ENCODE results near the gene MAD2L2. TPM values are rescaled to one million over a fixed set of nuclear protein-coding genes. Genes with fewer than 3 reads are reported as not detected.

The MAD2L2 gene
- 76.9 and 81.8 TPM in 2 replicates for total RNA-seq

DNA sequence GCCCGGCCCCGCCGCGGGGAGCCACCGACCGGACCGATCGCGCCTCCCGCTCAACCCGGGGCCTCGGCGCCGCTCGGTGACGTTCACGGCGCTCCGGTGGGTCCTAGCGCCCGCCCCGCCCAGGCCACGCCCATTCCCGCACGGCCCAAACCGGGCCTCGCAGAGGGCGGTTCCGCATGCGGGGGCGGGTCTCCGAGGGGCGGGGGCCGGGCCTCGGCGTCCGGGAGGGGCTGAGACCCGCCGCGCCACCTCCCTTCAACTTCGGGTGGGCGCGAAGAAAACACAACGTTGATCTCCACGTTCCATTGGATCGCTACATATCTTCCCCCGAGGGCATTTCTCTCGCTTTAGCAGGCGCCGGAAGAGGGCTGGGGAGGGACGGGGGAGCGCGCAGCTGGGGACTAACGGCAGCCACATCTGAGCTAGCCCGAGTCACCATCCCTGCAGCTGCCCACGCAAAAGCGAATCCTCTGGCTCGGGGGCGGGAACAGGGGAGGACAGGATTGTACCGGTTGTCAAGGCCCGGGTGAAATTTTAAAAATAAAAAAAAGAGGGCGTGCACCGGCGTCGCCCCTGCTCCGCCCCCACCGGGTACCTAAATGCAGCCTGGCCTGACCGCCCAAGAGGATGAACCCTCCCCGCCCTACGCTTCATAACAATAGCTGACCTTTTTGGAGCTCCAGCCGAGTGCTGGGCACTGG is at the start of gene MAD2L2:
MAD2L2 (minus strand) TSS at position 78 of the 701 bp plus-strand sequence. CDS start 547 bp downstream, outside the sequence.
- intact Hi-C loops (cut with micrococcal nuclease), result loop anchor here (1.0 to 2.0 kb wide), 7 partner anchors 17 to 408 kb away; partner anchors contain the start of genes AGTRAP, FBXO2, FBXO44 and FBXO6
- Mint-ChIP-seq H3K27ac (peak within 1 kb of the TSS; percentile 91), H3K36me3 (ENCODE audit: low read depth) (no peaks in the 10 kb centered on the region), H3K9me3 (no peaks in the 10 kb centered on the region), H3K4me3 (peak within 1 kb of the TSS; percentile 87), H3K4me1 (ENCODE audit: low read depth) (peaks cover 18% of the 10 kb centered on the region), H3K27me3 (ENCODE audit: insufficient read depth) (peaks cover 13% of the 10 kb centered on the region)
- peak; percentile 90 for DNase-seq (ENCODE audit: low spot score)

DNA sequence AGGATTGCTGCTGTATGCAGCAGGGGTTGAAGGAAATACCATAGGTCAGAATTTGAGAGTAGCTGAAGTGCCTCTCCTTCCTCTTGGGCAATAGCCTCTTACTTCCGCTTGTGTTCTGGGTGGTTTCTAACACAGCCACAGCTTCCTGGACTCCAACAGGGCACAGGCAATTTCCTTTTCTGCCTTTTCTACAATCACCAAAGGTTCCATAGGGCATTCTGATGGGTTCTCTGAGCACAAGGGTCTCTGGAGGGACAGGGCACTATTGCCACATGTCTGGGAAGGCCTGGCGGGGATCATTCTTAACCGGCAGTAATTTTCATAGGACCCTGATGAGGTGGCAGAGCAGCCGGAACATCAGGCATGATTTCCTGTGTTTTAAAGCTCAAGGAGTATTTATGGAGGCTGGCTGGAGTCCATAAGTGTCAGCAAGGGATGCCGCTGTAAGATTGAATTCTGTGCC is 49.5 kb upstream of the MAD2L2 start:
- Mint-ChIP-seq H3K4me3 (peak overlapping the region; percentile 59), H3K9me3 (no peaks in the 10 kb centered on the region), H3K27me3 (ENCODE audit: insufficient read depth) (no peaks in the 10 kb centered on the region), H3K4me1 (ENCODE audit: low read depth) (peaks cover 39% of the 10 kb centered on the region), H3K36me3 (ENCODE audit: low read depth) (no peaks in the 10 kb centered on the region), H3K27ac (peak overlapping the region; percentile 57)
- peak; percentile 52 for DNase-seq (ENCODE audit: low spot score)
- intact Hi-C loops (cut with micrococcal nuclease), result loop anchor here (10.0 kb wide), 1 partner anchor 666 kb away; the partner anchor contains the start of gene SRM

DNA sequence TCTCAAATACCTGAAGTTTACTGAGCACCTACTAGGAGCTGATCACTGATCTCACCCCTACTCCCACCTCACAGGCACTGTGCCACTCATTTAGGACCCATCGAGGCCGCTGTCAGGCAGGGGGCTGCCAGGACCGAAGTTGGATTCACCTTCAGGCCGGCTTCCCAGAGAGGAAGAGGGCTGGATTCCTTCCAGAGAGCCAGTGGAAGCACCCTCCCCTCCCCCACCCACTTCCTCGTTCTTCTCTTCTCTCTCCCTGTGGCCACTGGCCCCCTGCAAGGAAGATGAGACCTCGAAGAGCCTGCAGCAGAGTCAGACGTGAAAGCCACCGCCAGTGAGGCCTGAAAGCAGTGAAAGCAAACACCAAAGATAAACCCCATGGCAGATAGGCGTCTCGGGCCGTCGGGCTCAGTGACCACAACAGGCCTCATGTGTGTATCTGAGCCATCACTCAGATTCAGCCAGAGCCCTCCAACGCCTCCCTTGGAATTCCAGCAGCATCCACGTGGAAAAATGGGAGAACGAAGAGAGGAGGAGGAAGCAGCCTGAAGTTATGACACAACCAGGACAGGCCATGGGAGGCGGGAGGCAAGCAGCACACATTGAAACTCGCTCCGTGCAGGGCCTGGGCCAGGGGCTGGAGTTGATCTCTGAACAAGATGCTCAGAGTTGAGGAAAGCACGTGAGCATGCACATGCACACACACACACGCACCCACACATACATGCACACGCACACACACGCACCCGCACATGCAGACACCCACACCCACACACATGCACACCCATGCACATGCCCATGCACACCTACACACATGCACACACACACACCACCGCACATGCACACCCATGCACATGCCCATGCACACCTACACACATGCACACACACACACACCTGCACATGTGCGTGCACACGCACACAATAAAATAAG is 48.8 kb upstream of the MAD2L2 start:
- intact Hi-C loops (cut with micrococcal nuclease), result loop anchor here (10.0 kb wide), 2 partner anchors 255 to 665 kb away; partner anchors contain the start of genes DISP3 and SRM

DNA sequence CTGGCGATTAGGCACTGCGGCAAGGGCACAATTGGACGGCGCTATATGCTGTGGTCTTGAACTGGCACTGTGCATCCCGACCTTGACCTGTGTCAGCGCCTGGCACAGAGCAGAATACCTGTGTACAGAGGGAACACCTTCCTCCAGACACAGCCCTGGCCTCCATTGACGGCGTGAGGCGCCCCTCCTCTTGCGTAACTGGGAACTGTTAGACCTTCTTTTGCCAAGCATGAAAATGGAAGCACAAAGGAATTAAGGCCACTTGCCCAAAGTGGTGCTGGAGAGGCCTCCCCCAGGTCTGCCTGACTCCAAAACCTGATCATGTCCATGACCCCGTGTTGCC is 48.2 kb upstream of the MAD2L2 start:
- no peak overlapping the region for H3K27ac Mint-ChIP-seq

More for the DNA sequence above, 48.8 kb upstream of the MAD2L2 start:
- Mint-ChIP-seq H3K9me3 (no peaks in the 10 kb centered on the region), H3K27ac (peak overlapping the region; percentile 57), H3K36me3 (ENCODE audit: low read depth) (no peaks in the 10 kb centered on the region), H3K27me3 (ENCODE audit: insufficient read depth) (no peaks in the 10 kb centered on the region), H3K4me1 (ENCODE audit: low read depth) (peaks cover 40% of the 10 kb centered on the region), H3K4me3 (peak overlapping the region; percentile 59)
- DNase-seq (ENCODE audit: low spot score), result no peak

DNA sequence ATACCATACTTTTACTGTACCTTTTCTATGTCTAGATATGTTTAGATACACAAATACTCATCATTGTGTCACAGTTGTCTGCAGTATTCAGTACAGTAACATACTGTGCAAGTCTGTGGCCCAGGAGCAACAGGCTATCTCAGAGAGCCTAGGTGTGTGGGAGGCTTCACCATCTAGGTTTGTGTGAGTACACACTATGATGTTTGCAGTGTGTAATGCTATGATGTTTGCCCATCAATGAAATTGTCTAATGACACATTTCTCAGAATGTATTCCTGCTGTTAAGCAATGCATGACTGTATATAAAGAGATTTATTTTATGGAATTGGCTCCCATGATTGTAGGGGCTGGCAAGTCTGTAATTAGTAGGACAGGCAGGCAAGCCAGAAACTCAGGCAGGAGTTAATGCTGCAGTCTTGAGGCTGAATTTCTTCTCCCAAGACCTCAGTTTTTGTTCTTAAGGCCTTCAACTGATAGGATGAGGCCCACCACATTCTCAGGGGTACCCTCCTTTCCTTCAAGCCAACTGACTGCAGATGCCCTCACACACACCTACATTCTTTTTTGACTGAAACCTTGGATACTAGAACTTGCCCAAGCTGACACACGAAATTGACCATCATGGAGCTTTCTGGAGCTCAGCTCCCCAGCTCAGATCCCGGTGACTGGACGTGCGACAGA is 47.3 kb upstream of the MAD2L2 start:
- intact Hi-C loops (cut with micrococcal nuclease), result loop anchor here (10.0 kb wide), 1 partner anchor 253 kb away; the partner anchor contains the start of gene DISP3
- H3K4me1 Mint-ChIP-seq (ENCODE audit: low read depth), result peaks cover 36% of the 10 kb centered on the region

More for the DNA sequence above, 48.2 kb upstream of the MAD2L2 start:
- H3K4me1 Mint-ChIP-seq (ENCODE audit: low read depth), result peaks cover 40% of the 10 kb centered on the region
- intact Hi-C loops (cut with micrococcal nuclease), result loop anchor here (10.0 kb wide), 1 partner anchor 254 kb away; the partner anchor contains the start of gene DISP3
- no peaks in the 10 kb centered on the region for H3K27me3 Mint-ChIP-seq (ENCODE audit: insufficient read depth)
- H3K36me3 Mint-ChIP-seq (ENCODE audit: low read depth), result no peaks in the 10 kb centered on the region
- H3K4me3 Mint-ChIP-seq, result no peak overlapping the region
- DNase-seq (ENCODE audit: low spot score), result no peak
- H3K9me3 Mint-ChIP-seq, result no peaks in the 10 kb centered on the region

DNA sequence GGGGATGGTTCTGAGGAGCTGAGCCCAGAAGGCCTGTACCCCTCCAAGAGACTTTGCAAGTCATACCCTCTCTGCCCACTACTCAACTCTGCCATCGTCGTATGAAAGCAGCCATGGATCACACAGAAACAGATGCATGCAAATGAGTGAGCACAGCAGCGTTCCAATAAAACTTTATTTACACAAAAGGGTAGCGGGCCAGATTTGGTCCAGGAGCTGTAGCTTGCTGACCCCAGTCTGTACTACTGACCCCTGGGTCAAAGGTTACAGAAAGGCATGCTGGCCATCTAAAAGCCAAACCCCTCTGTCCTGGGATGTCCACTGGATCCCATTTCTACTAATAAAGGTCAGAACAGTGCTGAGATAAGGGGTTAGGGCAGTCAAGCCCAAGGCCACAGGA is 46.2 kb upstream of the MAD2L2 start:
- H3K27me3 Mint-ChIP-seq (ENCODE audit: insufficient read depth), result peaks cover 3% of the 10 kb centered on the region
- no peaks in the 10 kb centered on the region for H3K9me3 Mint-ChIP-seq
- no peak overlapping the region for H3K27ac Mint-ChIP-seq
- intact Hi-C loops (cut with micrococcal nuclease), result loop anchor here (10.0 kb wide), 1 partner anchor 252 kb away; the partner anchor contains the start of gene DISP3
- no peaks in the 10 kb centered on the region for H3K36me3 Mint-ChIP-seq (ENCODE audit: low read depth)
- no peak for DNase-seq (ENCODE audit: low spot score)
- H3K4me3 Mint-ChIP-seq, result no peak overlapping the region
- peaks cover 32% of the 10 kb centered on the region for H3K4me1 Mint-ChIP-seq (ENCODE audit: low read depth)

More for the DNA sequence above, 47.3 kb upstream of the MAD2L2 start:
- DNase-seq (ENCODE audit: low spot score), result no peak
- Mint-ChIP-seq H3K36me3 (ENCODE audit: low read depth) (no peaks in the 10 kb centered on the region), H3K27me3 (ENCODE audit: insufficient read depth) (peaks cover 3% of the 10 kb centered on the region), H3K9me3 (no peaks in the 10 kb centered on the region), H3K27ac (no peak overlapping the region), H3K4me3 (no peak overlapping the region)

DNA sequence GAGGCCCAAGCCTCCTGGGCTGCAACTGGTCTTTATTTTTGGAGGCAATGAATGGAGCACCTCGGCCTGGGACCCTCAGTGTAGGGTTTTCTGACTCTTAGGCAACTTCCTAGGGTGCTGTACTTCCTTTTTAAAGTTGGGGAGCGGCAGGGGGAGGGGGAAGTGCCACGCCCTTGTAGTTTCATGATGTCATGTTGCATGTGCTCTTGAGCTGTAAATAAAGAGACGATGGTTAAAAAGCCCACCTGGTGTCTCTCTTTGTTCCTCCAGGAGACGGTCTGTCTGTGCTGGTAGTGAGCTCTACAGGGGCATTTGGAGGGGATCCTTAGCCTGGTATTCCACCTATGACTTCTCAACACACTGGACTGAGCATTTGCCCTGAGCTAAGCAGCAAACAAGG is 44.7 kb upstream of the MAD2L2 start:
- DNase-seq (ENCODE audit: low spot score), result no peak
- intact Hi-C loops (cut with micrococcal nuclease), result loop anchor here (10.0 kb wide), 1 partner anchor 251 kb away; the partner anchor contains the start of gene DISP3
- peaks cover 21% of the 10 kb centered on the region for H3K4me1 Mint-ChIP-seq (ENCODE audit: low read depth)
- no peaks in the 10 kb centered on the region for H3K9me3 Mint-ChIP-seq
- no peaks in the 10 kb centered on the region for H3K36me3 Mint-ChIP-seq (ENCODE audit: low read depth)
- no peak overlapping the region for H3K27ac Mint-ChIP-seq
- H3K27me3 Mint-ChIP-seq (ENCODE audit: insufficient read depth), result peaks cover 3% of the 10 kb centered on the region
- H3K4me3 Mint-ChIP-seq, result no peak overlapping the region

DNA sequence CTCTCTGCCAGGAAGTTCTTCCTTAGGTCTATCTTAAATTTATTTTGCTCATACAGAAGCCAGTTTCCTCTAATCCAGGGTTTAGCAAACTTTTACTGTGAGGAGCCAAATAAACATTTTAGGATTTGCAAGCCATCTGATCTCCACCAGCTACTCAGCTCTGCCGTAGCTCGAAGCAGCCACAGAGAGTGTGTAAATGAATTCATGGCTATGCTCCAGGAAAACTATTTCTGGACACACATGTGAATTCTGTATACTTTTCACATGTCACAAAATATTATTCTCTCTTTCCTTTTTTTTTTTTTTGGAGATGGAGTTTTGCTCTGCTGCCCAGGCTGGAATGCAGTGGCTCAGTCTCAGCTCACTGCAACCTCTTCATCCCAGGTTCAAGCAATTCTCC is 41.6 kb upstream of the MAD2L2 start:
- Mint-ChIP-seq H3K9me3 (no peaks in the 10 kb centered on the region), H3K4me3 (no peak overlapping the region), H3K27ac (no peak overlapping the region), H3K36me3 (ENCODE audit: low read depth) (no peaks in the 10 kb centered on the region), H3K27me3 (ENCODE audit: insufficient read depth) (peaks cover 3% of the 10 kb centered on the region), H3K4me1 (ENCODE audit: low read depth) (peaks cover 24% of the 10 kb centered on the region)
- intact Hi-C loops (cut with micrococcal nuclease), result loop anchor here (10.0 kb wide), 1 partner anchor 248 kb away; the partner anchor contains the start of gene DISP3
- DNase-seq (ENCODE audit: low spot score), result no peak

DNA sequence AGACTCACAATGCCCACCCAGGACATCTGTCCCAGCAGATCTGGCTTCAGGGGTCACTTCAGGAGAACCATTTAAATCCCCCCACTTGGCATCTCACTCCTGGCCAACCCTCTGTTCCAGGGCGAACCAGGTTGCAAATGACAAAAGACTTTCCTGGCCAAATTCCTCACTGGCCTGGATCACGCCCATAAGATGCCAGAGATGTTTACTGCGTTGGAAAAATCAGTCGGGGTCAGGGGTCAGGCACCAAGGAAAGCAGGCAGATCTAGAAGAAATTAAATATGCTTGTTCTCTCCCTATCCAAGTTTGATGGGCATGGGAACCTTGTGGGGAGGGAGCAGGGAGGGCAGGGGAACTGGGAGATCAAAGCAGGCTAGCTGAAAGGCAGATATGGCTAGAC is 40.4 kb upstream of the MAD2L2 start:
- Mint-ChIP-seq H3K9me3 (no peaks in the 10 kb centered on the region), H3K4me1 (ENCODE audit: low read depth) (peaks cover 24% of the 10 kb centered on the region), H3K27ac (no peak overlapping the region), H3K27me3 (ENCODE audit: insufficient read depth) (peaks cover 6% of the 10 kb centered on the region), H3K4me3 (no peak overlapping the region), H3K36me3 (ENCODE audit: low read depth) (no peaks in the 10 kb centered on the region)
- intact Hi-C loops (cut with micrococcal nuclease), result loop anchor here (10.0 kb wide), 1 partner anchor 247 kb away; the partner anchor contains the start of gene DISP3
- DNase-seq (ENCODE audit: low spot score), result no peak

DNA sequence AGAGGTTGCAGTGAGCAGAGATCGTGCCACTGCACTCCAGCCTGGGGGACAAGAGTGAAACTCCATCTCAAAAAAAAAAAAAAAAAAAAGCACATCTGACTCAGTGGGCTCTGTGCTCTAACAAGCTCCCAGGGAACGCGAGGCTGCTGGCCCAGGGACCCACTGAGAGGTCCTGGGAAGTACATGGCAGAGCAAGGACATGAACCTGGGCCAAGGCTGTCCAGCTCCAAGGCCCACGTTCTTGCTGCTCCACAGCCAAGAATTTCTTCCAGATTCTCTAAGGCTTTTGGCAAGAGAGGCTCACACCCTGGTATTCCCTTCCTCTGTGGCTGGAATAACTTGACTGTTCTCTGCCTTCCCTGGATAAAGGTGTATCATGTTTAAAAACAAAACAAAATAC is 39.6 kb upstream of the MAD2L2 start:
- DNase-seq (ENCODE audit: low spot score), result no peak
- Mint-ChIP-seq H3K4me3 (no peak overlapping the region), H3K36me3 (ENCODE audit: low read depth) (no peaks in the 10 kb centered on the region), H3K27me3 (ENCODE audit: insufficient read depth) (peaks cover 6% of the 10 kb centered on the region), H3K27ac (no peak overlapping the region), H3K4me1 (ENCODE audit: low read depth) (peaks cover 20% of the 10 kb centered on the region), H3K9me3 (no peaks in the 10 kb centered on the region)
- intact Hi-C loops (cut with micrococcal nuclease), result loop anchor here (10.0 kb wide), 1 partner anchor 246 kb away; the partner anchor contains the start of gene DISP3

DNA sequence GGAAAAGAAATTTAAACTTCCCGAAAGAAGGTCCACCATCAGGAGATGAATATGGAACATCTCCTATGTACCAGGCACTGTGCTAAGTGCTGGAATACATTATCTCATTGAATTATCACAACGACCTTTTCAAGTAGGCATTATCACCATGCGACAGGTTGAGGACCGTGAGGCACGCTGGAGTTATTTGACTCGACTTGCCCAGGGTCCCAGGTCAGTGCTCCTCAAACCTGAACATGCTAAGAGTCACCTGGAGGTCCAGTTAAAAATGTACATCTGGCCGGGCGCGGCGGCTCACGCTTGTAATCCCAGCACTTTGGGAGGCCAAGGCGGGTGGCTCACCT is 39.1 kb upstream of the MAD2L2 start:
- Mint-ChIP-seq H3K9me3 (no peaks in the 10 kb centered on the region), H3K27ac (no peak overlapping the region), H3K27me3 (ENCODE audit: insufficient read depth) (peaks cover 6% of the 10 kb centered on the region), H3K36me3 (ENCODE audit: low read depth) (no peaks in the 10 kb centered on the region), H3K4me1 (ENCODE audit: low read depth) (peaks cover 16% of the 10 kb centered on the region), H3K4me3 (peak overlapping the region; percentile 81)
- intact Hi-C loops (cut with micrococcal nuclease), result loop anchor here (10.0 kb wide), 1 partner anchor 245 kb away; the partner anchor contains the start of gene DISP3
- DNase-seq (ENCODE audit: low spot score), result no peak

Measured in activated T-helper 1 cell treated with anti-CD3 and anti-CD28 coated beads, Interleukin-12 subunit alpha, Interleukin-12 subunit beta, Interleukin-2, Interleukin-4 antibody, amounts not matched to agents 30 ng/mL and 10 ng/mL and 1 ng/mL, durations not matched to agents 14 hours and 24 hours and 36 hours (primary cell).